Measurements from ENCODE around the gene REM1. TPM values are rescaled to one million over a fixed set of nuclear protein-coding genes. Genes with fewer than 3 reads are reported as not detected.
"Not testable (repeated sequence)": the region's sequence is repeated elsewhere in the genome, so short reads cannot be mapped to it uniquely, and the experiment has no call there.

REM1 gene, protein sequence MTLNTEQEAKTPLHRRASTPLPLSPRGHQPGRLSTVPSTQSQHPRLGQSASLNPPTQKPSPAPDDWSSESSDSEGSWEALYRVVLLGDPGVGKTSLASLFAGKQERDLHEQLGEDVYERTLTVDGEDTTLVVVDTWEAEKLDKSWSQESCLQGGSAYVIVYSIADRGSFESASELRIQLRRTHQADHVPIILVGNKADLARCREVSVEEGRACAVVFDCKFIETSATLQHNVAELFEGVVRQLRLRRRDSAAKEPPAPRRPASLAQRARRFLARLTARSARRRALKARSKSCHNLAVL
- total RNA-seq: 4.0 TPM
- long read RNA-seq, transcript REM1-201 (5 exons, 1,665 nt): major isoform, 5 of 10 reads
- long read RNA-seq, partial matches to known transcripts: 3 of 10 reads
- long read RNA-seq, other reads (novel, unspliced or antisense): 2 of 10 reads

DNA sequence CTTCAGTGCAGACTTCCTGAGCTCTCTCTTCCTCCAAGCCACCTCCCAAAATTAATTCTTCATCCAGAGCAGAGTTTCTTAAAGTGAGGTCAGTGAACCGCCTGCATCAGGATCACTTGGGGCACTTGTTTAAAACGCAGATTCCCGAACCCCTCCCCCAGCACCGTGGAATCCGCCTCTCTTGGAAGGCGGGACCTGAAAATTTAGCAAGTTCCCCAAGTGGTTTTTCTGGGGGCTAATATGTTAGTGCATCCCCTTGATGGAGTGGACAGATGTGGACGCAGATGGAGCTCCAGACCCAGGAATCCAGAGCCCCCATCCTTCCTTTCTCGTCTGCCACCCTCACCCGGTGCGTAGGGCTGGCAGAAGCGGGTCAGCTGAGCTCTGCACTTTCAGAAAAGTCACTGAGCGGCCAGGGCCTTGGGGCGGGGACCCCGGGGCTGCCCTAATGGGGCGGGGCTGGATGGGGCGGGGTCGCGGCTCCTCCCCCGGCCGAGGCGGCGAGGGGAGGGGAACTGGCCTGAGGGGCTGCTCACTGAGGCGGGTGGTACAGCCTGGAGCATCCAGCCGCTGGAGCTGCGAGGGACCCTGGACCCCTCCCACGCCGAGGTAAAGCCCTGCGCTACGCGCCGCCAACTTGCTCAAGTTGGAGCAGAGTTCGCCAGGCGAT lies at the start of gene REM1, which contains the start of gene DEFB124:
REM1 (plus strand) TSS at position 531 of the 670 bp plus-strand sequence. CDS start 1,158 bp downstream, outside the sequence.
DEFB124 (minus strand) TSS at position 370 of the 670 bp plus-strand sequence. CDS start 2,114 bp downstream, outside the sequence.
- peaks cover 14% of the 10 kb centered on the region for H3K4me1 ChIP-seq
- H3K9me3 ChIP-seq: no peaks in the 10 kb centered on the region
- intact Hi-C loops (cut with DNase I): no loop called here
- TF ChIP-seq, protein P1, sequence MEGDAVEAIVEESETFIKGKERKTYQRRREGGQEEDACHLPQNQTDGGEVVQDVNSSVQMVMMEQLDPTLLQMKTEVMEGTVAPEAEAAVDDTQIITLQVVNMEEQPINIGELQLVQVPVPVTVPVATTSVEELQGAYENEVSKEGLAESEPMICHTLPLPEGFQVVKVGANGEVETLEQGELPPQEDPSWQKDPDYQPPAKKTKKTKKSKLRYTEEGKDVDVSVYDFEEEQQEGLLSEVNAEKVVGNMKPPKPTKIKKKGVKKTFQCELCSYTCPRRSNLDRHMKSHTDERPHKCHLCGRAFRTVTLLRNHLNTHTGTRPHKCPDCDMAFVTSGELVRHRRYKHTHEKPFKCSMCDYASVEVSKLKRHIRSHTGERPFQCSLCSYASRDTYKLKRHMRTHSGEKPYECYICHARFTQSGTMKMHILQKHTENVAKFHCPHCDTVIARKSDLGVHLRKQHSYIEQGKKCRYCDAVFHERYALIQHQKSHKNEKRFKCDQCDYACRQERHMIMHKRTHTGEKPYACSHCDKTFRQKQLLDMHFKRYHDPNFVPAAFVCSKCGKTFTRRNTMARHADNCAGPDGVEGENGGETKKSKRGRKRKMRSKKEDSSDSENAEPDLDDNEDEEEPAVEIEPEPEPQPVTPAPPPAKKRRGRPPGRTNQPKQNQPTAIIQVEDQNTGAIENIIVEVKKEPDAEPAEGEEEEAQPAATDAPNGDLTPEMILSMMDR (IDR thresholded peaks at IDR 0.05): no peak
- ATAC-seq (peak; percentile 71), DNase-seq (peak; percentile 64)
- H3K27ac ChIP-seq: peak within 1 kb of the TSS; percentile 42
- no peaks in the 10 kb centered on the region for H3K36me3 ChIP-seq
- H3K27me3 ChIP-seq: peaks cover 21% of the 10 kb centered on the region
- H3K4me3 ChIP-seq: peak within 1 kb of the TSS; percentile 57

DNA sequence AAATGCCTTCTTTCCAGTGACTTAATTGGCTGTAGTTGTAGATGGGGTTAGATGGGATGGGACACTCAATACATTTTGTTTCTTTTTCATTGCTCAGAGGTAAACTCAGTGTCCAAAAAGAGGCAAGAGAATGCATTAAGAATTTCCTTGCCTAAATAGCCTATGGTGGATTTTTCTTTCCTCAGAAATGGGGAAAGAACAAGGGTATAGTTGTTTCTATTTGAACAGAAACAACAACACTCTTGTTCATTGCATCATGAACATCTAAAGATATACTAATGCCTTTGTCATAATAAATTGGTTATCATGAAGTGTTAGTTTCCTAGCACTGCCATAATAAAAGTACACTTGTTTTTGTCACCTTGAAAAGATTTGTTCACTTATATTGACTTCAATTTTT lies 49.3 kb upstream of the REM1 start:
- Histone ChIP-seq H3K9me3 (no peaks in the 10 kb centered on the region), H3K27me3 (no peaks in the 10 kb centered on the region), H3K27ac (no peak overlapping the region), H3K4me3 (no peak overlapping the region), H3K36me3 (no peaks in the 10 kb centered on the region), H3K4me1 (no peaks in the 10 kb centered on the region)
- TF ChIP-seq, protein P1 (IDR thresholded peaks at IDR 0.05): no peak
- DNase-seq: no peak
- intact Hi-C loops (cut with DNase I): no loop called here
- ATAC-seq: no peak

DNA sequence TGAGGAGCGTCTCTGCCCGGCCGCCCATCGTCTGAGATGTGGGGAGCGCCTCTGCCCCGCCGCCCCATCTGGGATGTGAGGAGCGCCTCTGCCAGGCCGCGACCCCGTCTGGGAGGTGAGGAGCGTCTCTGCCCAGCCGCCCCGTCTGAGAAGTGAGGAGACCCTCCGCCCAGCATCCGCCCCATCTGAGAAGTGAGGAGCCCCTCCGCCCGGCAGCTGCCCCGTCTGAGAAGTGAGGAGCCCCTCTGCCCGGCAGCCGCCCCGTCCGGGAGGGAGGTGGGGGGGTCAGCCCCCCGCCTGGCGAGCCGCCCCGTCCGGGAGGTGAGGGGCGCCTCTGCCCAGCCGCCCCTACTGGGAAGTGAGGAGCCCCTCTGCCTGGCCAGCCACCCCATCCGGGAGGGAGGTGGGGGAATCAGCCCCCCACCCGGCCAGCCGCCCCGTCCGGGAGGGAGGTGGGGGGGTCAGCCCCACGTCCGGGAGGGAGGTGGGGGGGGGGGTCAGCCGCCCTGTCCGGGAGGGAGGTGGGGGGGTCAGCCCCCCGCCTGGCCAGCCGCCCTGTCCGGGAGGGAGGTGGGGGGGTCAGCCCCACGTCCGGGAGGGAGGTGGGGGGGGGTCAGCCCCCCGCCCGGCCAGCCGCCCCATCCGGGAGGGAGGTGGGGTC lies 48.1 kb upstream of the REM1 start:
- H3K27ac ChIP-seq; intact Hi-C loops (cut with DNase I); H3K9me3 ChIP-seq; H3K36me3 ChIP-seq; H3K4me3 ChIP-seq; H3K4me1 ChIP-seq; H3K27me3 ChIP-seq; DNase-seq; ATAC-seq: not testable (repeated sequence)

DNA sequence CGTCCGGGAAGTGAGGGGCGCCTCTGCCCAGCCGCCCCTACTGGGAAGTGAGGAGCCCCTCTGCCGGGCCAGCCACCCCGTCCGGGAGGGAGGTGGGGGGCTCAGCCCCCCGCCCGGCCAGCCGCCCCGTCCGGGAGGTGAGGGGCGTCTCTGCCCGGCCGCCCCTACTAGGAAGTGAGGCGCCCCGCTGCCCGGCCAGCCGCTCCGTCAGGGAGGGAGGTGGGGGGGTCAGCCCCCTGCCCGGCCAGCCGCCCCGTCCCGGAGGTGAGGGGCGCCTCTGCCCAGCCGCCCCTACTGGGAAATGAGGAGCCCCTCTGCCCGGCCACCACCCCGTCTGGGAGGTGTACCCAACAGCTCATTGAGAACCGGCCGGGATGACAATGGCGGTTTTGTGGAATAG lies 47.5 kb upstream of the REM1 start:
- H3K36me3 ChIP-seq; H3K4me1 ChIP-seq; H3K9me3 ChIP-seq; intact Hi-C loops (cut with DNase I); H3K27me3 ChIP-seq; H3K4me3 ChIP-seq; H3K27ac ChIP-seq; DNase-seq; ATAC-seq: not testable (repeated sequence)

DNA sequence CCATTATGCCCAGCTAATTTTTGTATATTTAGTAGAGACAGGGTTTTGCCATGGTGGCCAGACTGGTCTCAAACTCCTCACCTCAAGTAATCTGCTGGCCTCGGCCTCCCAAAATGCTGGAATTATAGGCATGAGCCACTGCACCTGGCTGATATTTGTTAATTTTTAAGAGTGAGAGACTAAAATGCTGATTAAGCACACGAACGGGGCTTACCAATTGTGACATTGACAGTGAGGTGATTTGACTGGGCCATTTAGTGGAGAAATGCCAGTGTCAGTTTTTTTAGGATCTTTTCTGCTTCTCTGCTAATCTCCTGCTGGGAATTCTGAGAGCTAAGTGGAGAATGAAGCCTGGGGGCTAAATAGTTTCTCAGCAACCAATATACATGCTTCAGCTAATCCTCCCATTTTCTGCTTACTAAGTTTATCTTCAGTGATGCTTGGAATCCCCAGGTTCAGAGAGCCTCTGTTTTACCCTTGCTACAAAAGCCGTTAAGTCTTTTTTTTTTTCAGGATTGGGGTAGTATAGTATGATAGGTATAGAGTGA lies 44.4 kb upstream of the REM1 start:
- no peak for DNase-seq
- H3K4me3 ChIP-seq: no peak overlapping the region
- H3K36me3 ChIP-seq: no peaks in the 10 kb centered on the region
- H3K27me3 ChIP-seq: no peaks in the 10 kb centered on the region
- no peaks in the 10 kb centered on the region for H3K9me3 ChIP-seq
- no peak overlapping the region for H3K27ac ChIP-seq
- no peak for ATAC-seq
- intact Hi-C loops (cut with DNase I): no loop called here
- TF ChIP-seq, protein P1 (IDR thresholded peaks at IDR 0.05): no peak
- no peaks in the 10 kb centered on the region for H3K4me1 ChIP-seq

DNA sequence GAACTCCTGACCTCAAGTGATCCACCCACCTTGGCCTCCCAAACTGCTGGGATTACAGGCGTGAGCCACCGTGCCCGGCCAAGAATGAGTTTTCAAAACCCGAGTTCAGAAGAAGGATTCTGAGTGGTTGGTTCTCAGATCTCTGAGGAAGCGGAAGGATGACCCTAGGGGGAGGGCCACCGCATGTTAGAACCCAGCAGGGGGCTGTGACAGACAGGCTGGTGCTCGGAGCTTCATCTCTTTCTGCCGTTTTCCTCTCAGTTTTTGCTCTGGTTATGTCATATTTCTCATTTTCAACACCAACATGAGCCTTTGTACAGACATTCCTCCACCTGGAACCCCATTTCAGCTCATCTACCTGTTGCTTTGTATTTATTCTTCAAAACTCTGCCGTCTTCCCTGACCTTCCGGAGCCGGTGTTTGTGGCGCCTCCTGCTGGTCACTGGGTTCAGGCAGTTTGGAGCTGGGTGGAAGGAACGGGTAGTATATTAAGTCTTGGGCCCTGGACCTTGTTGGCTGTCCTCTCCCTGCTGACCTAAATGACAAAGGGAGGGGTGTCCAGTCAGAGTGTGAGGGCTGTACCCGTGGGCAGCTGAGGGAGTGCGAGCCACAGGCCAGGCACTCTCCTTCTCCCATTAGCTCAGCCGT lies 35.0 kb upstream of the REM1 start, which contains the start of gene DEFB123:
DEFB123 (plus strand) TSS at position 621 of the 648 bp plus-strand sequence. CDS start 67 bp downstream, outside the sequence.
- H3K27ac ChIP-seq: no peak within 1 kb of the TSS
- ATAC-seq (no peak), DNase-seq (no peak)
- TF ChIP-seq, protein P1 (IDR thresholded peaks at IDR 0.05): no peak
- intact Hi-C loops (cut with DNase I): no loop called here
- H3K4me3 ChIP-seq: no peak within 1 kb of the TSS
- no peaks in the 10 kb centered on the region for H3K4me1 ChIP-seq
- H3K9me3 ChIP-seq: no peaks in the 10 kb centered on the region
- no peaks in the 10 kb centered on the region for H3K27me3 ChIP-seq
- H3K36me3 ChIP-seq: no peaks in the 10 kb centered on the region
